PC-9 (cell line): ENCODE measurements around the gene MTG2. TPM values are rescaled to one million over a fixed set of nuclear protein-coding genes. Genes with fewer than 3 reads are reported as not detected.

Source experiments
- BruUV-seq: library from RNA; stranded (reverse); fragments of 400-500 nt; replicated peaks from 2 replicates; lab custom pipeline; 2021; lab: Mats Ljungman, UMichigan
- CTCF ChIA-PET: fragments of 300-600 bp; sonication (Branson Sonifier 250); formaldehyde crosslinking; loops from one replicate; lab custom pipeline; 2022; ENCODE audit warnings: antibody characterized with exemption; lab: Charles Lee
- POLR2A ChIA-PET: fragments of 300-600 bp; sonication (Branson Sonifier 250); formaldehyde crosslinking; loops from one replicate; lab custom pipeline; 2022; ENCODE audit warnings: antibody characterized with exemption; ENCODE audit not compliant: unreplicated experiment; lab: Charles Lee
- DNase-seq, 2 experiments: peaks; one replicate each; pipeline versions ENCODE4 v3.0.0 to v3.0.0-alpha.2; 2015 to 2022; ENCODE audit warnings: mixed read lengths in 1 of 2
- H2AFZ ChIP-seq: fragments of 200-600 bp; sonication (generic); 2 replicates; pipeline ENCODE4 v1.8.1; 2017; ENCODE audit warnings: antibody characterized with exemption
- H3F3A ChIP-seq: fragments of 200-600 bp; sonication (generic); 2 replicates; pipeline ENCODE4 v1.8.1; 2017; ENCODE audit warnings: antibody characterized with exemption, mild to moderate bottlenecking, low read depth; ENCODE audit not compliant: insufficient read depth
- H3K27ac ChIP-seq: fragments of 200-600 bp; sonication (generic); 2 replicates; pipeline ENCODE4 v1.6.1; 2016; ENCODE audit warnings: mixed run types
- H3K27me3 ChIP-seq: fragments of 200-600 bp; sonication (generic); 2 replicates; pipeline ENCODE4 v1.6.1; 2016; ENCODE audit warnings: low read depth, mixed run types; ENCODE audit not compliant: insufficient read depth
- H3K36me3 ChIP-seq: fragments of 200-600 bp; sonication (generic); 2 replicates; pipeline ENCODE4 v1.6.1; 2016; ENCODE audit warnings: low read depth, mixed run types
- H3K4me1 ChIP-seq: fragments of 200-600 bp; sonication (generic); replicated peaks from 2 replicates; pipeline ENCODE4 v1.6.1; 2016; ENCODE audit warnings: mixed run types; ENCODE audit not compliant: insufficient read depth
- H3K4me2 ChIP-seq: fragments of 200-600 bp; sonication (generic); 2 replicates; pipeline ENCODE4 v1.6.1; 2017; ENCODE audit warnings: mixed run types
- H3K4me3 ChIP-seq: fragments of 200-600 bp; sonication (generic); 2 replicates; pipeline ENCODE4 v1.6.1; 2016; ENCODE audit warnings: mixed run types
- H3K79me2 ChIP-seq: fragments of 200-600 bp; sonication (generic); 2 replicates; pipeline ENCODE4 v1.6.1; 2017; ENCODE audit warnings: low read depth, mixed run types
- H3K9me2 ChIP-seq: fragments of 200-600 bp; sonication (generic); 2 replicates; pipeline ENCODE4 v1.8.1; 2017; ENCODE audit warnings: mild to moderate bottlenecking; ENCODE audit not compliant: insufficient read depth
- H3K9me3 ChIP-seq: fragments of 200-600 bp; sonication (generic); 2 replicates; pipeline ENCODE4 v1.8.1; 2016; ENCODE audit warnings: low read depth; ENCODE audit not compliant: insufficient read depth
- H4K20me1 ChIP-seq: fragments of 200-600 bp; sonication (generic); 2 replicates; pipeline ENCODE4 v1.8.1; 2017; ENCODE audit not compliant: insufficient read depth
- CTCF ChIP-seq: fragments of 200-600 bp; sonication (generic); conservative IDR thresholded peaks from 2 replicates; pipeline ENCODE4 v1.6.1; 2017; ENCODE audit warnings: mixed run types, antibody characterized with exemption, mild to moderate bottlenecking, moderate library complexity
- EZH2 ChIP-seq: fragments of 200-600 bp; sonication (generic); IDR thresholded peaks from 2 replicates; pipeline ENCODE4 v1.8.0; 2017; ENCODE audit warnings: antibody characterized with exemption, low read depth
- intact Hi-C: fragments of 100-400 bp; cut with micrococcal nuclease; formaldehyde crosslinking; loops from one replicate; pipeline ENCODE4 v1.10.0; 2022; ENCODE audit not compliant: unreplicated experiment
- total RNA-seq: library from RNA; stranded (reverse); gene quantifications from 2 replicates; pipeline ENCODE4 v1.2.3, GENCODE V29; 2021

Gene MTG2
- total RNA-seq, 1 experiment from 2014 or later = 58.1 TPM

GRCh38 chr20:62163986-62164762 is 18.7 kb upstream of the MTG2 start:
- Histone ChIP-seq H3K79me2 (peaks cover 5% of the 10 kb centered on the region; the same call in 1 of the 2 replicates), H3K4me1 (peaks cover 13% of the 10 kb centered on the region), H3K4me2 (no peak overlapping the region), H3F3A (peaks cover 10% of the 10 kb centered on the region), H4K20me1 (peaks cover 24% of the 10 kb centered on the region), H3K27ac (no peak overlapping the region), H3K36me3 (peaks cover 13% of the 10 kb centered on the region; the same call in 1 of the 2 replicates), H3K9me2 (no peaks in the 10 kb centered on the region), H3K27me3 (no peaks in the 10 kb centered on the region), H3K4me3 (no peak overlapping the region), H3K9me3 (no peaks in the 10 kb centered on the region), H2AFZ (no peak overlapping the region)
- POLR2A ChIA-PET = no interaction called here
- intact Hi-C loops = no loop called here
- TF ChIP-seq CTCF (no peak), EZH2 (no peak)
- no TSS peak for BruUV-seq
- CTCF ChIA-PET = no interaction called here
- no peak for DNase-seq

GRCh38 chr20:62164879-62165761 is 17.7 kb upstream of the MTG2 start:
- DNase-seq = no peak
- H3K79me2 ChIP-seq = peaks cover 5% of the 10 kb centered on the region; the same call in 1 of the 2 replicates
- no peak overlapping the region for H3K4me3 ChIP-seq
- TF ChIP-seq EZH2 = no peak
- TF ChIP-seq CTCF = no peak
- BruUV-seq = no TSS peak
- no peaks in the 10 kb centered on the region for H3K27me3 ChIP-seq
- H2AFZ ChIP-seq = no peak overlapping the region
- H3F3A ChIP-seq = peaks cover 4% of the 10 kb centered on the region
- H3K4me2 ChIP-seq = no peak overlapping the region
- no peak overlapping the region for H3K27ac ChIP-seq
- peaks cover 13% of the 10 kb centered on the region; the same call in 1 of the 2 replicates for H3K36me3 ChIP-seq
- POLR2A ChIA-PET = no interaction called here
- H3K4me1 ChIP-seq = peaks cover 6% of the 10 kb centered on the region; the same call in 1 of the 2 replicates
- peaks cover 19% of the 10 kb centered on the region; the same call in 1 of the 2 replicates for H4K20me1 ChIP-seq
- CTCF ChIA-PET = no interaction called here
- intact Hi-C loops = no loop called here
- H3K9me3 ChIP-seq = no peaks in the 10 kb centered on the region
- no peaks in the 10 kb centered on the region for H3K9me2 ChIP-seq

GRCh38 chr20:62165762-62166399 is 16.9 kb upstream of the MTG2 start:
- Histone ChIP-seq H3F3A (peaks cover 4% of the 10 kb centered on the region), H3K36me3 (peaks cover 9% of the 10 kb centered on the region; the same call in 1 of the 2 replicates), H3K27me3 (no peaks in the 10 kb centered on the region), H3K9me3 (no peaks in the 10 kb centered on the region), H3K79me2 (no peaks in the 10 kb centered on the region), H3K27ac (no peak overlapping the region), H3K4me2 (no peak overlapping the region), H3K4me1 (no peaks in the 10 kb centered on the region), H3K9me2 (no peaks in the 10 kb centered on the region), H3K4me3 (no peak overlapping the region), H4K20me1 (peaks cover 13% of the 10 kb centered on the region; the same call in 1 of the 2 replicates), H2AFZ (no peak overlapping the region)
- POLR2A ChIA-PET = no interaction called here
- CTCF ChIA-PET = no interaction called here
- no peak for DNase-seq
- no peak for TF ChIP-seq EZH2
- TF ChIP-seq CTCF = no peak
- BruUV-seq = no TSS peak
- intact Hi-C loops = no loop called here
